GM12891 (cell line): ENCODE measurements around the gene FCRL1.

ENCODE experiments used
- PAX5 ChIP-seq: IDR thresholded peaks from 2 replicates; pipeline ENCODE4 v1.6.1; 2011; ENCODE audit warnings: low read length, moderate library complexity, mild to moderate bottlenecking; ENCODE audit not compliant: insufficient read depth, severe bottlenecking
- POLR2A ChIP-seq: IDR thresholded peaks from 2 replicates; pipeline ENCODE4 v1.6.1; 2011; ENCODE audit warnings: low read depth, low read length, control low read depth
- POLR2AphosphoS5 ChIP-seq: IDR thresholded peaks from 2 replicates; pipeline ENCODE4 v1.6.1; 2011; ENCODE audit warnings: low read depth, low read length, control low read depth
- SPI1 ChIP-seq: IDR thresholded peaks from 2 replicates; pipeline ENCODE4 v1.6.1; 2011; ENCODE audit warnings: low read depth, low read length, control low read depth
- TAF1 ChIP-seq: IDR thresholded peaks from 2 replicates; pipeline ENCODE4 v1.6.1; 2011; ENCODE audit warnings: low read depth, low read length, control low read depth

DNA sequence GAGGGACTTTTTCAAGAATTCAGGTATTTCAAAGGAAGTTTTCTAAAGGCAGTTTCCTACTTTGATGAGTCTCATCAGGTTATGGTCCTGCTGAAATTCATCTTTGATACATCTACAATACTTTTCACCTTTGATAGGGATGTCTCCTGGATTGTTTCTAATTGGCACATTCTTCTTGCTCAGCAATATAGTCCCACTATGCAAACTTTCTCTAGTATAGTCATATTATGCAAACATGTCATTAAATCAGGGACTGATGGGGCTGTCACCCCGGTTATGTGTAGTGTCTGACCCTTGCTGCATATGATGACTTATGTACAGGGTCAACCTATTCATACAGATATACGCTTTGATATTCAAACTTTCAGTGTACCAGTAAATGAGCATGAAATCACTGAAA is 379 bp upstream of the FCRL1 start:
- no peak for TF ChIP-seq POLR2A
- no peak for TF ChIP-seq TAF1
- no peak for TF ChIP-seq SPI1
- TF ChIP-seq POLR2AphosphoS5 = no peak
- TF ChIP-seq PAX5 = no peak
